GM23248 (cell line): ENCODE measurements around the gene GOLGA1.

Source experiments
- EZH2 ChIP-seq: fragments of 200-600 bp; sonication (generic); IDR thresholded peaks from 2 replicates; pipeline ENCODE4 v1.6.1; 2018; ENCODE audit warnings: antibody characterized with exemption, mild to moderate bottlenecking; ENCODE audit not compliant: insufficient read depth, poor library complexity, severe bottlenecking
- EZH2phosphoT487 ChIP-seq: fragments of 200-600 bp; sonication (generic); IDR thresholded peaks from 2 replicates; pipeline ENCODE4 v1.6.1; 2018; ENCODE audit warnings: antibody characterized with exemption, moderate library complexity, mild to moderate bottlenecking, low read depth; ENCODE audit not compliant: insufficient read depth

GRCh38 chr9:124928116-124928515 lies 12.8 kb downstream of the GOLGA1 start:
- TF ChIP-seq EZH2, result no peak
- no peak for TF ChIP-seq EZH2phosphoT487
